HG03558 (cell line): ENCODE results near the gene RIN3.
A peak's percentile ranks its signal among the peaks of the same experiment; 100 is the strongest.

Experiments
- ATAC-seq: cut with Tn5 transposase; IDR thresholded peaks from one replicate; pipeline ENCODE4 v1.9.1; 2021; ENCODE audit warnings: moderate number of reproducible peaks; ENCODE audit not compliant: unreplicated experiment; ENCODE audit errors: extremely low read depth

Gene RIN3

DNA sequence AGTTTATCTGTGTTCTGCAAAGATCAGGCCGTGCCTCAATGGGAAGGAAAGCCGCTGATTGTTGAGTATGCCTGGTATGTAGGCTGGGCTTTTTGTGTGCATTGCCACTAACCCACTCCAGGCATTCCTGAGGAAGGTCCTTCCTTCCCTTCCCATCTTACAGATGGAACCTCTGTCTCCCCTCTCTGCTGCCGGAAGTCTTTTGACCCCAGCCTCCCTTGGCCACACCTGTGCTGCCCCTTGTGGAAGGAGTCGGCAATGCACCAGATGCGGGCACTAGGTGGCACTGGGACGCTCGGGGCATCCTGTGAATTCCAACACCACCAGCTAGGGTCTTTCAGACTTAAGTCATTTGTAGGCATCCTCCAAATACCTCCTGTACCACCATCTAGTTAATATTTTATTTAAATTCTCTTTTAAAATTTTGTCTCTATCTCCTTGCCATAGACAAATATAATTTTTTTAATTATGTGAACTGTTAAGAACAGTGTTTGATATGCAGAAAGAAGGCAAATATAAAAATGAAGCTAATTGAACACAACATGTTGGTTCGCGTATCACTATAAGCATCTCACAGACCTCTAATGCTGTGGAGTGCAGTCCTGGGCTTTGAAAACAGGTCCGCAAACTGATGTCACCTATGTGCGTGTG, 99.6 kb downstream of the RIN3 start:
- ATAC-seq, result no peak

DNA sequence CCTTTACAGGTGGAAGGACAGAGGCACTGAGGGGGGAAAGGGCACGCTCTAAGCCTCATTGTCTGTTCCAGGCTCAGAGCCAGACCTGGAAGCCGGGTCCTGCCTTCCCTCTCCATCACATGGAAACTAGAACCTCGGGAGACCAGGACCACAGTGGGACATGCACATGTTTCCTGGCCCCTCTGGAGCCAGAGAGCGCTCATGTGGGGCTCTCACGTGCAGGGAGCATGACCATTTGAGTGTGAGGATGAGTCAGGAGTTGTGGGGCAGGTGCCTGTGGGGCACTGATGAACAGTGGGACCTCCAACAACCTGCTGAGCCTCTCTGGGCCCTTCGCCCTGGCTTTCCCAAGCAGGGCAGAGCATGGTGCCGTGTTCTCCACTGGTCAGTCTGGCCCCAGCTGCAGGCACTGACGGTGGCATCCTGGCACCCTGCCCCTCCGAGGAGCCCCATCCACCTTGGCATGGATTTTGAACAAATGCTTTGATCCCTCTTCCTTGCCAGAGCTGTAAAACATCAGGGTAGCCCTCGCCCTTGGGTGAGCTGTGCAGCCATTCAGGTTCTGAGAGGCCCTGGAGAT, 100.2 kb downstream of the RIN3 start:
- ATAC-seq, result no peak

DNA sequence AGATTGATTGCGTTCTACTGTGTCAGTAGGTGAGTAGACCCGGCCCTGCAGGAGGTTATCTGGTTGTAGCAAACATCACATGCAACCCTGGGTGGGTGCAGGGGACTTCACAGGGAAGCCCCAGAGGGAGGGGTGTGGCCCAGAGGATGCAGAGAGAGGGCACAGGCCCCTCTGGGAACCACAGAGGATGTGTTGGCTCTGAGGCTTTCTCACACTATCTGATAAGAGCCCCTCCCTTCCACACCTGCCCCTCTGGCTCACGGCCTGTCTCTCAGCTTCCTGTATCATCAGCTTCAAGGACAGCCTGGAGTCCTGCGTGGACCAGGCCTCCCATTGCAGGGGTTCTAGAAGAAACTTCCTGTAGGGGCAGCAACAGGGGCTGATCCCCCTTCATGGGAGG, 101.9 kb downstream of the RIN3 start:
- peak; percentile 56 for ATAC-seq

DNA sequence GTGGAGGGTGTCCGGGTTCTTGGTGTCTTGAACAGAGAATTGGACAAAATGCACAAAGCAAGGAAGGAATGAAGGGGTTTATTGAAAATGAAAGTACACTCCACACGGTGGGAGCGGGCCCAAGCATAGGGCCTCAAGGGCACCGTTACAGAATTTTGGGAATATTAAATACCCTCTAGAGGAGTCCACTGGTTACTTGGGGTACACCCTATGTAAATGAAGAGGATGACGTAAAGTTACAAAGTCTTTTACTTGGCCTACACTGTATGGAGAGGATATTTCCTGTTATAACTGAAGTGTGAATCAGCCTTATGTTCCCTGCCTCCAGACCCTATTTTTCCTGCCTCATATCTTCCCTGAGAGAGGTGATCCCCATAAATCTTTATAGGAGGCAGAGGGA, 102.6 kb downstream of the RIN3 start:
- no peak for ATAC-seq

DNA sequence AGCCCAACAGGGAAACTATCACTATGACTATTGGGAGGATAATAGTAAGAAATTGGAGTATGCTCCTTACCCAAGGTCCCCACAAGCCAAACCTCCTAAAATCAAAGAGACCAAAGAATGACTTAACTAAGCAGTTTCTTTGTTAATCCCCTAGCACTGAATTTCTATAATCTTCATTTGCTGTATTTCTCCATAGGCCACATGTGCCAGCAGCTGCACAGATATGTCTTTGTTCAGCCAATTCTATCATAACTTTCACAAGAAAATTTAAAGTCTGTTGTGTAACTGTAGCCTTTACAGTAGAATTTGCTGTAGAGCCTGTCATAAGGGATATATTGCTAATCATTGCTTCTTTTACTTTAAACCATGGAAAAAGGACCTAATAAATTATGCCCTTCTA, 104.0 kb downstream of the RIN3 start:
- ATAC-seq, result no peak

DNA sequence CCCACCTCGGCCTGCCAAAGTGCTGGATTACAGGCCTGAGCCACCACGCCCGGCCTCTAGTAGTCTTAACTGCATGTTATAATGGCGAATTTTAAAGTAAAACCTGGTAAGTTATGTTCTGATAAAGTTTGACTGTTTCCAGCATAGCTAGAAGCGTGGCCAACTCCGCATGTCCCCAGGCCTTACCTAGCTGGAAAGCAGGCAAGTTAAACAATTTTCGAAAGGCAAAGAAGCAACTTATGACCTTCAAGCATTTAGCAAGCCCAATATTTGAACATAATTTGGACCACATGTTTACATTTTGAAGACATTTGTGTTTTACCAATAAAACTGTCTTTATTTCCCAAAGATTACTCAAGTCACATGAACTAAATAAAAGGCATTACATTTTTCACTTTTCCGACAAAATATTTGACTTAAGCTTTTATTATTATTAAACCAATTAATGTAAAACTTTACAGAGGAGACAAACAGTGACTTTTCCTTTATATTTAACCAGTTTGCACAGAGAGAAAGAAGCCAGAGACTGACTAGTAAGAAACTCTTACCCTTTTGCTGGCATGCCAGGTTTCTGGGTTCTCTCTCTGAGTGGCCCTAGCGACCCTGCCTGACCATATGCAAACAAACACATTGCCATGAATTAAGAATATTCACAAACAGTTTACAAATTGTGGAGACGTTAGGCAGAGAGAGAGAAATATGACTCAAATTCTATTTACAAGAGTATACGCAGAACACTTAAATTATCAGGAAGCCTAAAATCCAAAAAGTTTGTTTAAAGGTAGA, 106.3 kb downstream of the RIN3 start:
- ATAC-seq, result no peak

DNA sequence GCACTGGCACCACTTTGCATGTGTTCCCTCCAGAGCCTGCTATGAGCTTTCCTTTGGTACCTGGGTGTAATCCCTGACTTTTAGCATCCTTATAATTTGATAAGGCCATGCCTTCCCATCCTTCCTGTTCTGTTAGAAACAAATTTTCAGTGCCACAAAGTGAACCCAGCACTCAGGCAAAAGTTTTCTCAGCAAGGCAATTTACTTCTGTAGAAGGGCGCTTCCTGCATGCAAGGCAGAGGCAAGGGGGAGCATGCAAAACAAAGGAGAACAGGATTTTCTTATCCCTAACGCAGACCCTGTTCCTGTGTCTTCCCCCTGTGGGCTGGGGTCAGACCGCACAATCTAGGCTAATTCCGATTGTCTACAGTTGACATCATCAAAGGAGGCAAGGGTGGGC, 108.7 kb downstream of the RIN3 start:
- no peak for ATAC-seq

DNA sequence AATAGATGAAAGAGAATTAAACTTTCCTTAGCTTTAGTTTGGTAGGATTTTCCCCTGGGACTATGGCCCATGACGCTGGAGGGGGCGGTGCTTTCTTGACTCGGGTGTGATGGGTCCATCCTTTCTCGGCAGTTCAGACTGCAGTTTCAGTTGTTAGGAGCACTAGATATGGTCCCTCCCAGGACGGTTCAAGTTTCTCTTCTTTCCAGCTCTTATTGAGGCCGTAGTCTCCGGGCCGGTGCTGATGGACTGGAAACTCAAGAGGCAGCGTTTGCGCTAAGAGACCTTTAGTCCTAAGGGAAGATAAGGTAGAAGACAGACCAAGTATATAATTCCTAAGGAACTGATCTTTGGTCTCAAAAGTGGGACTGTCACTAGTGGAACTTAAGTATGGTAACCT, 111.2 kb downstream of the RIN3 start:
- no peak for ATAC-seq

DNA sequence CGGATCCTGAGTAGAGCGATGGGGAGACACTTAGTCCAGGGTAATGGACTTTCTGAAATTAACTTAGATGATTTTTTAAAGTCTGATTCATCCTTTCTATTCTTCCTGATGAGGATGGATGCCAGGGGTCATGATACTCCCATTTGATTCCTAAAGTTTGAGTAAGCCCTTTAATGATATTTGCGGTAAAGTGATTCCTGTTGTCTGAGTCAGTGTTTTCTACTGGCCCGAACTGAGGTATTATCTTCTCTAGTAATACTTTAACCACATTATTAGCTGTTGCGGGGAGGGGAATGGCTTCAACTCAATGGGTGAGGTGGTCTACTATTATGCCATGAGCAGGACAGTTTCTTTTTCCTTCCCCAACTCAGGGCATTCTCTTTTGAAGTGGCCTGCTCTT, 111.6 kb downstream of the RIN3 start:
- ATAC-seq, result no peak

DNA sequence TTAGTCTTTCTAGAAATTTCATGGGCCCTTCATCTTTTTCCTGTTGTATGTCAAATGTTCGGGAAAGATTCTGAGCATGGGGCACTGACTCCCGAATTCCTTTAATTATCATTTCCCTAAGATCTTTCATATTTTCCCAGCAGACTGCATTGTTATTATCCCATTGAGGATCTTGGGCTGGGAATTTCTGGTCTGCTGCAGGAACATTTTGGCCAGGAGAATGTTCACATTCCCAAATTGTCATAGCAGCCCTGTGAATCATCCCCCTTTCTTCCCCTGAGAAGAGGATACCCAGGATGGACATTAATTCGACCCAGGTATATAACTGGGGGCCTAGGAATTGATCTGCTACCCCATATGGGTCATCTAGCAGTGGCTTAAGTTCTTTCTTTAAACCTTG, 112.5 kb downstream of the RIN3 start:
- ATAC-seq, result no peak

DNA sequence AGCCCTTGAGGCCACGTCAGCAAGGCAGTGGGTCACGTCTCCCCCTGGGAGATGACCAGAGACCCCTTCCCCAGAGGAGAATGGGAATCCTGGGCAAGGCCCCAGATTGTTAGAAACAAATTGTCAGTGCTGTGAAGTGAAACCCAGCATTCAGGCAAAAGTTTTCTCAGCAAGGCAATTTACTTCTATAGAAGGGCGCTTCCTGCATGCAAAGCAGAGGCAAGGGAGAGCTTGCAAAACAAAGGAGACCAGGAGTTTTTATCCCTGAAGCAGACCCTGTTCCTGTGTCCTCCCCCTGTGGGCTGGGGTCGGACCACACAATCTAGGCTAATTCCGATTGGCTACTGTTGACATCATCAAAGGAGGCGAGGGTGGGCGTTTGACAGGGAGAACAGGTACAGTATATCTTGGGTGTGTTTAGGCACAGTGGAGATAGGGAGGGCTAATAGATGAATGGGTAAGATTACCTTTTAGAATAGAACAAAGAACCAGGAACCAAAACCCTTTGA, 114.2 kb downstream of the RIN3 start:
- no peak for ATAC-seq

DNA sequence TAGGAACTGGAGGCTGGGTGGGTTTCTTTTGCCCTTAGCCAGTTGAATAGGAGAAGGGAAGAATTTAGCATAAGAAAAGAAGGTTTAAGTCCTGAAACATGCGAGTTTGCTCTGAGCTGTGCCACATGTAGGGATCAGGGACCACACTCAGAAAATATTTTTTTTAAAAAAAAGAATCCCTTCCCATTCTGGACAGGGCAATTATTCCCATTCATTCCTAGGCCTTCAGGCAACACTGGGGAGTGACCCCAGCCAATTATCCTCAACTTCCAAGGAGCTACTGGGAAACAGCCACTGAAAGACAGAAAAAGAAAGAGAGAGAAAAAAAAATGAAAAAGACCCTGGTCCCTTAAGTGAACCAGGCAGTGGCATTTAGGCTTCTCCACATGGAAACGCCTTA, 115.1 kb downstream of the RIN3 start:
- no peak for ATAC-seq

DNA sequence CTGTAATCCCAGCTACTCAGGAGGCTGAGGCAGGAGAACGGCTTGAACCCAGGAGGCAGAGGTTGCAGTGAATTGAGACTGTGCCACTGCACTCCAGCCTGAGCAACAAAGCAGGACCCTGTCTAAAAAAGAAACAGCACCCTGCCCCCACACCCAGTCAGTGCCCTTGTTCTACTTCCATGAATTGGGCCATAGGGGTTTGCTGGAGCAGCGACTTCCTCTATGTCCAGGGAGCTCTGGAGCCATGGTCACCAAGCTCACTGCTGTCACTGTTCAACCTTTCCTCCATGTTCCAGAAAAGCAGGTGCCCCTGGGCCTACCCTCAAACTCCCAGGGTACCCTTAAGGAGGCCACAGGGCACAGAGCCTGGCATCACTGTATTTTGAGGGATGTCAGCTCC, 116.8 kb downstream of the RIN3 start:
- no peak for ATAC-seq

DNA sequence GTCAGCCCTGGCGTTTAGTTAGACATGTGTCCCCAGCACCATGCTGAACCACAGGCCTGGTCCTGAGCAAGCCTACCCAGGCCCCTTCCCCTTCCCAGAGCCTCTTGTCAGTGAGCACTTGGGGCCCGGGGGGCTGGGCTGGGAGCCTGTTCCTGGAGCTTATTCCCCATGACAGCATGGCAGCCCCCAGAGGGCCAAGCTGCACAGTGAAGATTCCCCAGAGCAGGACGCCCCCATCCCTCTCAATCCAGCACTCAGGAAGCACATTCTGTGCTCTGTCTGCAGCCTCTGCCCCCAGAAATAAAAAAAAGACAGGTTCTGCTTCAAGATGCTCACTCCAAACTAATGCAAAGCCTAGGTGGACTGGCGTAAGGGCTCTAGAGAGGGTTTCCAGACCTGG, 117.5 kb downstream of the RIN3 start:
- no peak for ATAC-seq

DNA sequence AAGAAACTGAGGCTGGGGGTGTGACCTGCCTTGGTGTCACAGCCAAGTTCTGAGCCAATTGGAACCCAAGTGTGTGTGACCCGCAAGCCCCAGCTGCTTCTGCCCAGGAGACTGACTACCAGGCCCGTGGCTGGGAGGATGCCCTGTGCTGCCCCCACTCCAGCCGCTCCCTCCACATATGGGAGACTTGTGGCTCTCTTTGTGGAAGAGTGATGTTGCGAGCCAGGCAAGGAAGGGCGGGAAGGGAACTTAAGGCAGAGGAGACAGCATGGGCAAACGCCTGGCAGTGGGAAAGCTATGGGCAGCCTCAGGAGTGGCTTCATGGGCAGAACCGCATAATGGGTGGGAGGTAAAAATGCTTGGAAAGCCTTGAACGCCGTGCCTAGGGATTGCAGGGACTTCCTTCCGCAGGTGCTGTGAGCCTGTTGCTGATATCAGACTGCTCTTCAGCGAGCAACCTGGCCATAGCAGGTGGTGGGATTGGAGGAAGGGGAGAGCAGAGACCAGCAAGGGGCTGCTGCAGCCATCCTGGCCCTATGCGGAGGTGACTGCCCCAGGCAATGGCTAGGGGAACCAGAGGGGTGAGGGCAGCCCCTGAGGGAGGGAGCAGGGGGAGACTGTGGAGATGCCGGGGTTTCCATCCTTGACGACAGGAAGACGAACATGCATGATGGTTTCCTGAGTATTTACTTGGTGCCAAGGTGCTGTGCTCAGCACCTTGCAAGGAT, 119.1 kb downstream of the RIN3 start:
- no peak for ATAC-seq

DNA sequence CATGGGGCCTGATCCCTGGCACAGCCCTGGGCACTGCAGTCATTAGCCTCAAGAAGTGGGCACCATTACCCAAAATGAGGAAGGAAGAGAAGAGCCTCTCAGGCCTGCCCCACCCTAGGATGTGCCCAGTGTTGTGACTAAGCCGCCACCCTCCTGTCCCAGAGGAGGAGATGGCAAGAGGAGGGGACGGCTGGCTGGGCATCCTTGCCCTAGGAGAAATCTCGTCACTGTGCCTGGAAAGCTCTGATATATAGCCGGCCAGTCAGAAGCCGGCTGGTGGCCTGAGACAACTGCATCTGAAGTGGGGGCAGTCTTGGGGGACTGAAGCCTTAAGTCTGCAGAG, 119.7 kb downstream of the RIN3 start:
- ATAC-seq, result no peak

DNA sequence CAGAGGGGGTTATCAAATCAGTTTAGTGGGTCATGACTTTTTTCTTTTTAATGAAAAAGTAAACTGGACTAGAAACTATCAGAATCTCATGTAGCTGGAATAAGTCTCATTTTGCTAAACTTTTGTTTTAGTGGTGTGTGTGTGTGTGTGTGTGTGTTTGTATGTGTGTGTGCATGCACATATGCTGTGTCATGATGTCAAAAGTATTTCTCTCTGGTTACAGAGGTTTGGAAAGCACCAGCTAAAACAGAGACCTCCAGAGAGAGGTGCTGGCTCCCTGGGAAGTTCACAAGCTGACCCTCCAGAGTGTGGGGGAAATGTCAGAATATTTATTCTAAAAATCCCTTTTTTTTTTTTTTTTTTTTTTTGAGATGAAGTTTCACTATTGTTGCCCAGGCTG, 120.1 kb downstream of the RIN3 start:
- no peak for ATAC-seq

DNA sequence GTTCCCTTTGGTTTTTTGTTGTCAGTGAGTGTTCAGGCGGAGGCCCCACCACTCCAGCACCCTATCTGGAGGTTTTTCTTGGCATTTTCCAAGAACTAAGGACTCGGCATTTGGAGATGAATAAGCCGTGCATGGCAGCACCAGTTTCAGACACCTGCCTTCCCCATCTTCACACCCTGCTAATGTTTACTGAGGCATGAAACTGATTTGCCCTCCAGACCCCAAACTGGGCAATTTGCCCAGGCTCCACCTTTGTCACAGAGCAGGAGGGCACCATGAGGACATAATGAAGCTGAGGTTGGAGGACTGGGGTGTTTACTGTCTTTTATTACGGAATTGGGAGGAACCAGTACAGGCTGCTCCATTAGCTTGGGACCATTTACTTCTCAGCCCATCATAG, 121.5 kb downstream of the RIN3 start:
- no peak for ATAC-seq

DNA sequence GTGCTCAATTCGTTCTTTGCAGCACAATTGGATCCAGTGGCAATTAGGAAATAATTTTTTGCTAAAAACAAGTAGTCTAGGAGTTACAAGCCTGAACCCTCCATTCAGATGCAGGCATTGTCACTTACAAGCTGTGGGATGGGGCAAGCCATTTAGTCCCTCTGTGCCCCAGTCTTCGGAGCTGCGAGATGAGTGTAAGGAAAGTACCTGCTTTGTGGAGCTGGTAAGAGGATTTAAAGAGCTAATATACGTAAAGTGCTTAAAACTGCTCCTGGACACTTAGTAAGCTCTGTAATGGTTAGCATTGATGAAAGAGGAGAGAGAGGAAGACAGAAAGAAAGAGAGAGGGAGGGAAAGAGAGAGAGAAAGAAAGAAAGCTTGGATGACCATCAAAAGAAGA, 122.3 kb downstream of the RIN3 start:
- ATAC-seq, result no peak

DNA sequence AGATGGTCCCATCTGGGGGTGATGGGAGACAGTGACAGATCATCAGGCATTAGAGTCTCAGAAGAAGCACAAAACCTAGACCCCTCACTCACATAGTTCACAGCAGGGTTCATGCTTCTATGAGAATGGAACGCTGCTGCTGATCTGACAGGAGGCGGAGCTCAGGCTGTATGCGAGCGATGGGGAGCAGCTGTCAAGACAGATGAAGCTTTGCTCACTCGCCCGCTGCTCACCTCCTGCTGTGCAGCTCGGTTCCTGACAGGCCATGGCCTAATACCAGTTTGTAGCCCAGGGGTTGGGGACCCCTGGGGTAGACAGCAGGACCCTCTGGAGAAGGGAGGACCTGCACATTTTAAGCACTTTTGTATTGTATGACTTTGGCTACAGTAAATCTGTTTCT, 123.6 kb downstream of the RIN3 start:
- no peak for ATAC-seq

DNA sequence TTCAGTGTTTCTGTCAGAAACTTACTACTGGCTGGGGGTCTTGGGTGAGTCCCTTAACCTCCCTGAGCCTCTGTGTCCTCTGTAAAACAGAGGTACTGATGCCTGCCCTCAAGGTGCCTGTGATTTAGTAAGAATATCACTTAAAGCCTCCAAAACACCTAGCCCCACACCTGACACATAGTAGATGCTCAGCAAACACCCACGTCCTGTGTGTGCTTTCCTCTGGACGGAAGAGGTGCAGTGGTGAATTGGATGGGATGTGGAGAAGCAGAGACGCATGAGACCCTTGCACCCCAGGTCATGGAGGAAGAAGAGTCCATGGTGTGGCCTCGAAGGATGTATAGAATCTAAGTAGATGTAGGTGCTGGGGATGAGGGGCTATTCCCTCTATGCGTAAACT, 124.3 kb downstream of the RIN3 start:
- ATAC-seq, result no peak
